Measurements from ENCODE around the gene HERPUD1.

DNA sequence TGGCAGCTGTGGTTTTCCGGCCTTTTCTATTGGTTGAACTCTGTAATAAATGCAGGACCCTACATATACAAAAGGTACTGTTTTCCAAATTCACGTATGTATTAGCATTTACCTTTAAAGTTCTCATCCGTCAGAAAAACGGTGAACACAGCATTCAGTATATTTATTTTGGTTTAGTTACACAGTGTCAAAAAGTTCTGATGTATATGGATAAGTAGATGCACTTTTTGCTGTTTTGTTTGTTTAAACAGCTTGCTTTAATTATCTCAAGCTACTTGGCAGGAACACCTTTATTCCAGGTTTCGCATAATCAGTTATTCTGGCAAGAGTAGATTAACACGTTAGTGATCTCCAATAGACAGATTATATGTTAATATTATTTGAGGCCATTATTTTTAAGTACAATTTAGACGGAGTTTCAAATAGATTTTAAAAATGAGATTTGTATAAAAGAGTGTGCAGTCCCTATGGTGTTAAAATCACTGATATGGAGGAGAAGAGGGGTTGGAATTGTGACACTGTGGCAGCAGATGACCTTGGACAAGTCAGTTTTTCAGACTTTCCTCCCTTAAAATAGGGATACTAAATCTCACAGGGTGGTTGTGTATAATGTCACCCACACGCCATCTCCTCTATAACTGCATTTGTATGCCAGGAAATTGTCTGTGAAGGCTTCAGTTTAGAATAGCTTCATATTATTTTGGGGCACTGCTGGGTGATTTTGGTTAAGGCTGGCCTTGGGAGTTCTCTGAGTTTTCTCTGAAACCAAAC, 2.1 kb downstream of the HERPUD1 start:
- TF ChIP-seq, protein P1, sequence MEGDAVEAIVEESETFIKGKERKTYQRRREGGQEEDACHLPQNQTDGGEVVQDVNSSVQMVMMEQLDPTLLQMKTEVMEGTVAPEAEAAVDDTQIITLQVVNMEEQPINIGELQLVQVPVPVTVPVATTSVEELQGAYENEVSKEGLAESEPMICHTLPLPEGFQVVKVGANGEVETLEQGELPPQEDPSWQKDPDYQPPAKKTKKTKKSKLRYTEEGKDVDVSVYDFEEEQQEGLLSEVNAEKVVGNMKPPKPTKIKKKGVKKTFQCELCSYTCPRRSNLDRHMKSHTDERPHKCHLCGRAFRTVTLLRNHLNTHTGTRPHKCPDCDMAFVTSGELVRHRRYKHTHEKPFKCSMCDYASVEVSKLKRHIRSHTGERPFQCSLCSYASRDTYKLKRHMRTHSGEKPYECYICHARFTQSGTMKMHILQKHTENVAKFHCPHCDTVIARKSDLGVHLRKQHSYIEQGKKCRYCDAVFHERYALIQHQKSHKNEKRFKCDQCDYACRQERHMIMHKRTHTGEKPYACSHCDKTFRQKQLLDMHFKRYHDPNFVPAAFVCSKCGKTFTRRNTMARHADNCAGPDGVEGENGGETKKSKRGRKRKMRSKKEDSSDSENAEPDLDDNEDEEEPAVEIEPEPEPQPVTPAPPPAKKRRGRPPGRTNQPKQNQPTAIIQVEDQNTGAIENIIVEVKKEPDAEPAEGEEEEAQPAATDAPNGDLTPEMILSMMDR (conservative IDR thresholded peaks at IDR 0.05), result no peak
- no peak for TF ChIP-seq ZFX (IDR thresholded peaks at IDR 0.05)
